Measurements from ENCODE around the gene EIF4EBP2.

DNA sequence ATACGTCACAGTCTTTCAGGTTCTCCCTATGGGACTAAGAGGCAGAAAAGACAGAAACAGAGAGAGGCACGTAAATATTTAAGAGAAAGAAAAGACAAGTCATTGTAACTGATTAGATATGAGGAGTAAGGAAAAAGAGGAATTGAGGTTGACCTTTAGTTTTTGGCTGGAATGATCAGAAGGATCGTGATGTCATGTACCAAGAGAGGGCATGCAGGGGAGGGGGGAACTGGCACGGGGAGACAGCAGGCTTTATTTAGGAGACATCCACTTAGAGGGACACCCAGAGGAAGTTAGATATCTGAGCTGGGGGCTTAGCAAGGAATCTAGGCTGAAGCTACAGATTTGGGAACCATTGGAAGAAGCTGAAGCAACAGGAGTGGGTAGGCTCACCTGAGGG is 12.3 kb upstream of the EIF4EBP2 start:
- TF ChIP-seq, protein P1, sequence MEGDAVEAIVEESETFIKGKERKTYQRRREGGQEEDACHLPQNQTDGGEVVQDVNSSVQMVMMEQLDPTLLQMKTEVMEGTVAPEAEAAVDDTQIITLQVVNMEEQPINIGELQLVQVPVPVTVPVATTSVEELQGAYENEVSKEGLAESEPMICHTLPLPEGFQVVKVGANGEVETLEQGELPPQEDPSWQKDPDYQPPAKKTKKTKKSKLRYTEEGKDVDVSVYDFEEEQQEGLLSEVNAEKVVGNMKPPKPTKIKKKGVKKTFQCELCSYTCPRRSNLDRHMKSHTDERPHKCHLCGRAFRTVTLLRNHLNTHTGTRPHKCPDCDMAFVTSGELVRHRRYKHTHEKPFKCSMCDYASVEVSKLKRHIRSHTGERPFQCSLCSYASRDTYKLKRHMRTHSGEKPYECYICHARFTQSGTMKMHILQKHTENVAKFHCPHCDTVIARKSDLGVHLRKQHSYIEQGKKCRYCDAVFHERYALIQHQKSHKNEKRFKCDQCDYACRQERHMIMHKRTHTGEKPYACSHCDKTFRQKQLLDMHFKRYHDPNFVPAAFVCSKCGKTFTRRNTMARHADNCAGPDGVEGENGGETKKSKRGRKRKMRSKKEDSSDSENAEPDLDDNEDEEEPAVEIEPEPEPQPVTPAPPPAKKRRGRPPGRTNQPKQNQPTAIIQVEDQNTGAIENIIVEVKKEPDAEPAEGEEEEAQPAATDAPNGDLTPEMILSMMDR (IDR thresholded peaks at IDR 0.05), result no peak
- TF ChIP-seq POLR2A (IDR thresholded peaks at IDR 0.05), result no peak

Data from adrenal gland (tissue), 5 donors.